OCI-LY7 (cell line): ENCODE measurements around the gene ICOSLG.
"Not testable (repeated sequence)": the region's sequence is repeated elsewhere in the genome, so short reads cannot be mapped to it uniquely, and the experiment has no call there.

ENCODE experiments used
- CTCF ChIP-seq: fragments of 200-600 bp; sonication (generic); conservative IDR thresholded peaks from 2 replicates; pipeline ENCODE4 v1.5.1; 2014; ENCODE audit warnings: mild to moderate bottlenecking, antibody characterized with exemption, low read length, moderate library complexity, mixed read lengths
- EZH2phosphoT487 ChIP-seq: fragments of 200-600 bp; sonication (generic); IDR thresholded peaks from 2 replicates; pipeline ENCODE4 v1.6.1; 2018; ENCODE audit warnings: low read depth, borderline replicate concordance, mild to moderate bottlenecking, mixed run types, antibody characterized with exemption, low read length, moderate library complexity, mixed read lengths

GRCh38 chr21:44229561-44229960 is 11.2 kb downstream of the ICOSLG start:
- TF ChIP-seq CTCF, EZH2phosphoT487: not testable (repeated sequence)
